IPS-18a (cell line): ENCODE measurements around the gene ASCC1.
"Not testable (repeated sequence)": the region's sequence is repeated elsewhere in the genome, so short reads cannot be mapped to it uniquely, and the experiment has no call there.

Source experiments
- H3K27ac ChIP-seq: one replicate; pipeline ENCODE4 v1.5.1; 2013; ENCODE audit warnings: low read length
- H3K27me3 ChIP-seq: one replicate; pipeline ENCODE4 v1.6.1; 2013; ENCODE audit warnings: mild to moderate bottlenecking, low read length; ENCODE audit not compliant: control insufficient read depth, insufficient read depth
- H3K36me3 ChIP-seq: one replicate; pipeline ENCODE4 v1.6.1; 2013; ENCODE audit warnings: low read depth, low read length; ENCODE audit not compliant: control insufficient read depth
- H3K4me1 ChIP-seq: one replicate; pipeline ENCODE4 v1.6.1; 2013; ENCODE audit warnings: low read depth, low read length; ENCODE audit not compliant: control insufficient read depth
- H3K4me3 ChIP-seq: one replicate; pipeline ENCODE4 v1.5.1; 2013; ENCODE audit warnings: low read length
- H3K9ac ChIP-seq: one replicate; pipeline ENCODE4 v1.6.1; 2013; ENCODE audit warnings: mild to moderate bottlenecking, low read length, moderate library complexity
- H3K9me3 ChIP-seq: one replicate; pipeline ENCODE4 v1.6.1; 2013; ENCODE audit warnings: low read depth, low read length; ENCODE audit not compliant: control insufficient read depth

ASCC1 gene

GRCh38 chr10:72229261-72230251, 13.5 kb upstream of the ASCC1 start:
- Histone ChIP-seq H3K4me3 (no peak overlapping the region), H3K36me3 (peaks cover 22% of the 10 kb centered on the region), H3K4me1 (peaks cover 13% of the 10 kb centered on the region), H3K9me3 (no peaks in the 10 kb centered on the region), H3K27ac (no peak overlapping the region), H3K9ac (no peak overlapping the region), H3K27me3 (no peaks in the 10 kb centered on the region)

GRCh38 chr10:72228318-72228751, 12.3 kb upstream of the ASCC1 start:
- H3K9ac ChIP-seq = no peak overlapping the region
- no peaks in the 10 kb centered on the region for H3K27me3 ChIP-seq
- no peak overlapping the region for H3K27ac ChIP-seq

GRCh38 chr10:72227826-72228225, 11.8 kb upstream of the ASCC1 start:
- Histone ChIP-seq H3K9ac (no peak overlapping the region), H3K27ac (no peak overlapping the region), H3K4me1 (peaks cover 13% of the 10 kb centered on the region), H3K36me3 (peaks cover 17% of the 10 kb centered on the region), H3K27me3 (no peaks in the 10 kb centered on the region), H3K4me3 (no peak overlapping the region), H3K9me3 (no peaks in the 10 kb centered on the region)

More at GRCh38 chr10:72228318-72228751, 12.3 kb upstream of the ASCC1 start:
- peaks cover 13% of the 10 kb centered on the region for H3K4me1 ChIP-seq
- H3K36me3 ChIP-seq = peaks cover 22% of the 10 kb centered on the region
- no peaks in the 10 kb centered on the region for H3K9me3 ChIP-seq
- H3K4me3 ChIP-seq = no peak overlapping the region

GRCh38 chr10:72226418-72227027, 10.4 kb upstream of the ASCC1 start:
- H3K9me3 ChIP-seq = no peaks in the 10 kb centered on the region
- peaks cover 13% of the 10 kb centered on the region for H3K4me1 ChIP-seq
- H3K27me3 ChIP-seq = no peaks in the 10 kb centered on the region
- H3K9ac ChIP-seq = no peak overlapping the region
- H3K4me3 ChIP-seq = no peak overlapping the region
- H3K36me3 ChIP-seq = peaks cover 16% of the 10 kb centered on the region
- no peak overlapping the region for H3K27ac ChIP-seq

GRCh38 chr10:72224191-72224590, 8.1 kb upstream of the ASCC1 start:
- H3K4me1 ChIP-seq = peaks cover 11% of the 10 kb centered on the region
- peaks cover 16% of the 10 kb centered on the region for H3K36me3 ChIP-seq
- H3K27me3 ChIP-seq = not testable (repeated sequence)

GRCh38 chr10:72223743-72224101, 7.6 kb upstream of the ASCC1 start:
- H3K9ac ChIP-seq = no peak overlapping the region

More at GRCh38 chr10:72224191-72224590, 8.1 kb upstream of the ASCC1 start:
- not testable (repeated sequence) for H3K4me3 ChIP-seq, H3K9me3 ChIP-seq, H3K27ac ChIP-seq, H3K9ac ChIP-seq

GRCh38 chr10:72221278-72221677, 5.2 kb upstream of the ASCC1 start:
- Histone ChIP-seq H3K27ac (no peak overlapping the region), H3K36me3 (peaks cover 16% of the 10 kb centered on the region), H3K4me3 (no peak overlapping the region), H3K9me3 (no peaks in the 10 kb centered on the region), H3K4me1 (peaks cover 3% of the 10 kb centered on the region), H3K27me3 (no peaks in the 10 kb centered on the region), H3K9ac (no peak overlapping the region)

More at GRCh38 chr10:72223743-72224101, 7.6 kb upstream of the ASCC1 start:
- Histone ChIP-seq H3K36me3 (peaks cover 16% of the 10 kb centered on the region), H3K9me3 (no peaks in the 10 kb centered on the region), H3K27ac (no peak overlapping the region), H3K27me3 (no peaks in the 10 kb centered on the region), H3K4me1 (peaks cover 7% of the 10 kb centered on the region), H3K4me3 (no peak overlapping the region)

GRCh38 chr10:72220637-72221036, 4.6 kb upstream of the ASCC1 start:
- Histone ChIP-seq H3K36me3 (peaks cover 16% of the 10 kb centered on the region), H3K4me1 (peaks cover 3% of the 10 kb centered on the region), H3K27ac (no peak overlapping the region)

GRCh38 chr10:72219235-72219814, 3.2 kb upstream of the ASCC1 start:
- no peak overlapping the region for H3K27ac ChIP-seq
- H3K9me3 ChIP-seq = no peaks in the 10 kb centered on the region
- H3K4me1 ChIP-seq = peaks cover 3% of the 10 kb centered on the region
- no peak overlapping the region for H3K4me3 ChIP-seq
- no peaks in the 10 kb centered on the region for H3K27me3 ChIP-seq
- H3K36me3 ChIP-seq = peaks cover 11% of the 10 kb centered on the region
- no peak overlapping the region for H3K9ac ChIP-seq

More at GRCh38 chr10:72220637-72221036, 4.6 kb upstream of the ASCC1 start:
- H3K9ac ChIP-seq = no peak overlapping the region
- no peaks in the 10 kb centered on the region for H3K9me3 ChIP-seq
- H3K27me3 ChIP-seq = no peaks in the 10 kb centered on the region
- no peak overlapping the region for H3K4me3 ChIP-seq

- H3K27me3 ChIP-seq = no peaks in the 10 kb centered on the region
- no peak overlapping the region for H3K9ac ChIP-seq
- H3K27ac ChIP-seq = no peak overlapping the region
- H3K4me3 ChIP-seq = no peak overlapping the region
- H3K36me3 ChIP-seq = peaks cover 6% of the 10 kb centered on the region
- no peaks in the 10 kb centered on the region for H3K9me3 ChIP-seq
- H3K4me1 ChIP-seq = peaks cover 3% of the 10 kb centered on the region
These were observed 2.6 kb upstream of the ASCC1 start for GRCh38 chr10:72218726-72219125.

- Histone ChIP-seq H3K36me3 (peaks cover 3% of the 10 kb centered on the region), H3K9me3 (no peaks in the 10 kb centered on the region), H3K9ac (no peak overlapping the region), H3K4me3 (no peak overlapping the region), H3K4me1 (peaks cover 3% of the 10 kb centered on the region), H3K27ac (no peak overlapping the region), H3K27me3 (no peaks in the 10 kb centered on the region)
These were observed 2.2 kb upstream of the ASCC1 start for GRCh38 chr10:72218325-72218724.
